ENCODE results near the gene PLCG1. TPM values are rescaled to one million over a fixed set of nuclear protein-coding genes. Genes with fewer than 3 reads are reported as not detected.

Gene PLCG1
- total and polyA plus RNA-seq, 2 experiments from 2014 or later: 27.4 to 206 TPM

GRCh38 chr20:41200446-41201202 is 63.3 kb downstream of the PLCG1 start (continued):
- TF ChIP-seq CTCF (conservative IDR thresholded peaks at IDR 0.05; ENCODE audit: low read depth in 2 of 2) (no peak), ZNF114 (CRISPR knock-in tag; IDR thresholded peaks at IDR 0.05) (no peak), EZH2 (IDR thresholded peaks at IDR 0.05; ENCODE audit: low read depth, unreplicated experiment) (no peak)

- peaks cover 3% of the 10 kb centered on the region for H3K27me3 Mint-ChIP-seq (ENCODE audit: insufficient read depth, low read depth, poor library complexity)
- ATAC-seq: no peak
- TF ChIP-seq EZH2 (IDR thresholded peaks at IDR 0.05; ENCODE audit: low read depth, unreplicated experiment) (no peak), STAT1 (IDR thresholded peaks at IDR 0.05; ENCODE audit: unreplicated experiment) (no peak), ZNF331 (CRISPR knock-in tag; IDR thresholded peaks at IDR 0.05; ENCODE audit: low read depth) (no peak), EZH2phosphoT487 (IDR thresholded peaks at IDR 0.05; ENCODE audit: unreplicated experiment) (no peak), ZNF462 (CRISPR knock-in tag; IDR thresholded peaks at IDR 0.05) (no peak), NANOG (IDR thresholded peaks at IDR 0.05; ENCODE audit: borderline replicate concordance) (no peak), ETS1 (IDR thresholded peaks at IDR 0.05) (no peak), JUNB (IDR thresholded peaks at IDR 0.05; ENCODE audit: unreplicated experiment) (no peak), REST (IDR thresholded peaks at IDR 0.05; ENCODE audit: unreplicated experiment) (no peak), CREB1 (CRISPR knock-in tag; IDR thresholded peaks at IDR 0.05; ENCODE audit: low read depth) (no peak)
Measured at GRCh38 chr20:41201760-41202159, 64.4 kb downstream of the PLCG1 start.

More at GRCh38 chr20:41201760-41202159, 64.4 kb downstream of the PLCG1 start:
- Histone ChIP-seq H3F3A (replicated peaks; ENCODE audit: low read depth) (no peaks in the 10 kb centered on the region), H2AFZ (no peak overlapping the region), H4K20me1 (replicated peaks; ENCODE audit: insufficient read depth) (no peaks in the 10 kb centered on the region), H3K9me2 (ENCODE audit: insufficient read depth) (0 out of 2 replicates have a peak, but pooled peaks cover 5% of the 10 kb centered on the region), H3K79me2 (replicated peaks; ENCODE audit: insufficient read depth) (no peaks in the 10 kb centered on the region), H3K4me3 (no peak overlapping the region), H3K4me2 (no peak overlapping the region), H3K27ac (ENCODE audit: low read depth) (no peak overlapping the region), H3K36me3 (ENCODE audit: insufficient read depth) (no peaks in the 10 kb centered on the region), H3K4me1 (ENCODE audit: insufficient read depth) (no peaks in the 10 kb centered on the region), H3K27me3 (ENCODE audit: insufficient read depth) (no peaks in the 10 kb centered on the region)
- Mint-ChIP-seq H3K9me3 (no peaks in the 10 kb centered on the region), H3K4me3 (no peak overlapping the region), H3K36me3 (ENCODE audit: low read depth) (no peaks in the 10 kb centered on the region), H3K4me1 (peaks cover 9% of the 10 kb centered on the region), H3K27ac (no peak overlapping the region)
- no peak for DNase-seq (ENCODE audit: low spot score)

Data from GM23338 (cell line).